ENCODE measurements around the gene CAMTA1.

CAMTA1 gene

GRCh38 chr1:7006996-7007871, 222.0 kb downstream of the CAMTA1 start:
- DNase-seq (no peak), ATAC-seq (no peak)

DNA sequence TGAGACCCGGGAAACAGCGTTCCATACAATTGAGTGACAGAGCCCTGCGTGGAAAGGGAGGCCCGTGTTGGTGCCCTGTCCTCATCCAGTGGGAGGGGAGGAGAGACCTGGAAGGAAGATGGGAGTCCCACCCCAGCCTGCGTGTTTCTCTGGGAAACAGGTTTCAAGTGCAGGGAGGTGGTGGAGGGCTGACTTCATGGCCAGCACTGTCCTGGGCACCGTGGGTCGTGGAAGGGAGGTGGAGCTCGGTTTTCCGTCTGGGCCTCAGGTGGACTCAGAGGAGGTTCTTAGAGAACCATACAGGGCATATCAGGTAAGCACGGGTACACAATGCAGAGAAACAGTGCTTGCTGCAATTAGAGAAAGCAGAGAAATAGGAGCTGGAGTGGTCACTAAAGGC, 222.6 kb downstream of the CAMTA1 start:
- DNase-seq (no peak), ATAC-seq (no peak)

DNA sequence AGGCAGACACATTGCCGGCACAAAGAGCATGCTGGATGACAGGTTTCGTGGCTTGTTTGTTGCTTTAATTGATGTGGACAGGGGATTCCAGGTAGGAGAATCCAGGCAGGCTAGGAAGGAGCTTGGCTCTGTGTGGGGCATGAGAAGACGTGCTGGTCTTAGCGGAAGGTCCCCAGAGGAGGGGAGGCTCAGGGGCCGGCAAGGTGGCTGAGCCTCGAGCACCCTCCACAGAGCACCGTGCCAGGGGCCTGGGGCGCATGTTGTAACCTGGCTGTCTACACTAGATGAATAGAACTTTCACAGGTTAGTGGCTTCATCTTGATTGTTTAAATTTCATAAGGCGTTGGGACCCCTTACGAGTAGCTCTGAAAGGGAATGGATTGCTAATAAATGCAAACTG, 223.1 kb downstream of the CAMTA1 start:
- DNase-seq (no peak), ATAC-seq (no peak)

DNA sequence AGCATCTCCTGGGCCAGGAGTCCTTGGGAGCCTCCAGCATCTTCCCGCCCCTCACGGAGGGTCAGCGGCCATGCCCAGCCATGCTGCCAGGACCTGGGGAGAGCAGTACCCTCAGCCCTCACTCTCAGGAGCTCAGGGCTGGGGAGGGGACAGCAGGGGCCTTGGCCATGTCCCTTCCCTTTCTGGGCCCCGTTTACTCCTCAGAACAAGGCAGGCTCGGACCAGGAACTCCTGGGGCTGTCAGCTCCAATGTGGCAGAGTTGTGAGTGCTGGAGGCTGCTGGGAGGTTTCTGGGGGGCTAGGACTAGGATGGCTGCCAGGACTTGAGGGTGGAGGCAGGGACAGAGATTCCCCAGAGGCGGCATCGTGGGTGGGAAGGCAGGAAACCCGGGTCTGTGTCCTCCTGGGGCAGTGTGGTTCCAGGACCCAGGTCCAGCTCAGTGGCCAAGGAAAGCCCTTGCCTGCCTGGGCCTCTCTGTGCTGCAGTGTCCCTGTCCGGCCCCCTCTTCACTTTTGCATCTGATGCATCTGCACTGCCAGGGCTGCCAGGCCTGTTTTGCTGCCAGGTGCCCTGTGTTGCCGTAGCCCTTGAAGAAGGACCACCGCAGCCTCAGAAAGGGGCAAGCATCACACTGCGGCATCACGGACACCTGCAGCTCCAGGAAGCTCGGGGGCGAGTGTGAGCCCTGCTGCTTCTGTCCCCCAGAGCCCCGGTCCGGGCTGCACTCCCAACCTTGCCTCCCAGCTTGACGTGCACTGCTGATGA, 223.9 kb downstream of the CAMTA1 start:
- ATAC-seq: no peak

GRCh38 chr1:7009741-7010525, 224.7 kb downstream of the CAMTA1 start:
- no peak for DNase-seq
- ATAC-seq: no peak

More for the DNA sequence above, 223.9 kb downstream of the CAMTA1 start:
- DNase-seq: no peak

GRCh38 chr1:7010534-7011200, 225.4 kb downstream of the CAMTA1 start:
- ATAC-seq (no peak), DNase-seq (no peak)

DNA sequence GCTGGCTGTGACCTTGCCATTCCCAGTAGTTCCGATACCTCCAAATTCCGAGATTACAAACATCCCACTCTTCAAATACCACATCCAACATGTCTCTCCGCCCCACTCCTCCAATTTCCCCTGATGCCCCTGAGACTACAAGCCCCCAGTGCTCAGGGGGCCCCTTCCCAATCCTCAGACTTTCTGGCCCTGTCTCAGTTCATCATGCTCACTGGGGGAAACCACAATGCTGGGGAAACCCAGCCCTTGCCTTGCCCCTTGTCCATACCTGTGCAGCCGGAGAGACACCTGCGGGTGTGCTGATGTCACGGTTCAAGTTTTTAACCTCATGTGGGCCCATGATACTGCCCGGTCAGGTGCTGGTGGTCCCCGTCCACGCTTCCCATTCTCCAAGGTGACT, 226.6 kb downstream of the CAMTA1 start:
- no peak for ATAC-seq
- DNase-seq: no peak

GRCh38 chr1:7012461-7012924, 227.2 kb downstream of the CAMTA1 start:
- DNase-seq: no peak
- no peak for ATAC-seq

- no peak for DNase-seq
- no peak for ATAC-seq
Measured at GRCh38 chr1:7013833-7014639, 228.8 kb downstream of the CAMTA1 start.

- DNase-seq (no peak), ATAC-seq (no peak)
Measured at GRCh38 chr1:7014640-7014930, 229.3 kb downstream of the CAMTA1 start.

GRCh38 chr1:7015022-7015421, 229.8 kb downstream of the CAMTA1 start:
- ATAC-seq: no peak
- DNase-seq: no peak

DNA sequence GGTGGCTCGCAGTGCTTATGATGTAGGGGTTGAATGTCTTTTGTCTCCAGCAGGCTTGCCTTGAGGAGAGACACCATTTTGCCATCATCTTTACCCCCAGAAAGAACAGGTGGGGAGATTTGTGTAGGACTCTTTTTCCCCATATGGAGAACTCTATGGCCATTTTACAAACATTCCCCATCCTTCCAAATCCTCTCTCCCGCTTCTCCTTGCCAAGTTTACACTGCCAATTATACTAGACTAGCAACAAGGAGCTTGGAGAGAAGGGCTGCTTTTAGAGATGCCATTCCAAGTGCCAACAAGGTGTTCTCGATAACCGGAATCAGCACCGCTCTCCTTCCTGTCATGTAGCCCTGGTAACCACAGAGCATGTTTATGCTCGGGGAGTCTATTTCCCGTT, 233.1 kb downstream of the CAMTA1 start:
- no peak for DNase-seq
- no peak for ATAC-seq

GRCh38 chr1:7018826-7019225, 233.6 kb downstream of the CAMTA1 start:
- ATAC-seq (no peak), DNase-seq (no peak)

- ATAC-seq: no peak
Measured at GRCh38 chr1:7019510-7019909, 234.3 kb downstream of the CAMTA1 start.

GRCh38 chr1:7022058-7022457, 236.8 kb downstream of the CAMTA1 start:
- no peak for DNase-seq
- ATAC-seq: no peak

More at GRCh38 chr1:7019510-7019909, 234.3 kb downstream of the CAMTA1 start:
- DNase-seq: no peak

DNA sequence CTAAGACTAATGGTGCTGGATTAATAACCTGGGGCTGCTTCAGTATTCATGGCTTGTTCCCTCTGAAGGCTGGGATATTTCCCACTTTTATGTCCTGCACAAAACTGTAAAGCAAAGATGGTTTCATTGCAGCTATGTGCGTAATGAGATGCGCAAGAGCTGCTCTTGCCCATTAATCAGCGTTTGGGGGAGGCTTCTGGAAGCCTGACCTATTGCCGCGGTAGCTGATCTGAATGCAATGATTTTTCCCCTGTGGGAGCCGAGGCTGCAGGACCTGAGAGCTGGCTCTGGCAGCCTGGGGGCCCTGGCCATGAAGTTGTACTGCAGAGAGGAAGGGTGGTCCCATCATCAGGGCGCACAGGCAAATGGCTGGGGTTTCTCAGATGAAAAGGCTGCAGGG, 239.8 kb downstream of the CAMTA1 start:
- DNase-seq (no peak), ATAC-seq (no peak)

DNA sequence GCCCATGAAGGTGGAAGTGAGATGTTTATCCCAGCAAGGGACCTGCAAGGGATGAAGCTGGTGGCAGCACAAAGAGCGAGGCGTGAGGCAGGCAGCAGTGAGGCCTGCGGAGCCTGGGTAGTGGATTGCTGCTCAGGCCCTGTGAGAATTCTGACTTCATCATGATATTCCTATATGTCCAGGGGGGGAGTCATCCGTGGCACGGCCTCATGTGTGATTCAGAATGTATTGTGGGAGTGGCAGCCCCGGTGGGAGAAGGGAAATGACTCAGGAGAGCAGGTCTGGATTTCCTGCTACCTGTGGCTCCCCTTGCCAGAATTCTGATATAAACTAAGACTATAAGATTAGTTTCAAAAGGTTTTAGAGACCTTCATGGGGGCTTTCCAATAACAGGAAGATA, 240.9 kb downstream of the CAMTA1 start:
- no peak for ATAC-seq
- no peak for DNase-seq

GRCh38 chr1:7032992-7033391, 247.7 kb downstream of the CAMTA1 start:
- ATAC-seq (no peak), DNase-seq (no peak)

- DNase-seq: no peak
- ATAC-seq: no peak
Measured at GRCh38 chr1:7036386-7036785, 251.1 kb downstream of the CAMTA1 start.

GRCh38 chr1:7039590-7040220, 254.5 kb downstream of the CAMTA1 start:
- DNase-seq: no peak

More at GRCh38 chr1:7039590-7040220, 254.5 kb downstream of the CAMTA1 start:
- ATAC-seq: no peak
